ACC112 (cell line): ENCODE results near the gene TCEAL9.

ENCODE experiments used
- H2AFZ ChIP-seq: fragments of 200-600 bp; sonication (generic); one replicate; pipeline ENCODE4 v1.6.0; 2017; ENCODE audit warnings: antibody characterized with exemption, low read length; ENCODE audit not compliant: unreplicated experiment
- H3K27ac ChIP-seq: fragments of 200-600 bp; sonication (generic); 2 replicates; pipeline ENCODE4 v1.5.1; 2014; ENCODE audit warnings: low read depth, mild to moderate bottlenecking, antibody characterized with exemption, low read length, moderate library complexity
- H3K27me3 ChIP-seq: fragments of 200-600 bp; sonication (generic); 2 replicates; pipeline ENCODE4 v1.6.1; 2014; ENCODE audit warnings: mild to moderate bottlenecking, antibody characterized with exemption, low read length, moderate library complexity, mixed read lengths; ENCODE audit not compliant: insufficient read depth
- H3K36me3 ChIP-seq: fragments of 200-600 bp; sonication (generic); 2 replicates; pipeline ENCODE4 v1.6.1; 2016; ENCODE audit warnings: mild to moderate bottlenecking, antibody characterized with exemption, low read length, moderate library complexity, mixed read lengths; ENCODE audit not compliant: insufficient read depth
- H3K4me1 ChIP-seq: fragments of 200-600 bp; sonication (generic); one replicate; pipeline ENCODE4 v1.6.1; 2016; ENCODE audit warnings: low read length, mixed read lengths; ENCODE audit not compliant: insufficient read depth, unreplicated experiment, control insufficient read depth
- H3K4me3 ChIP-seq: fragments of 200-600 bp; sonication (generic); 2 replicates; pipeline ENCODE4 v1.5.1; 2014; ENCODE audit warnings: mild to moderate bottlenecking, low read depth, low read length
- H3K79me2 ChIP-seq: fragments of 200-600 bp; sonication (generic); one replicate; pipeline ENCODE4 v1.6.0; 2016; ENCODE audit warnings: low read length; ENCODE audit not compliant: control insufficient read depth, unreplicated experiment, insufficient read depth

The TCEAL9 gene

GRCh38 chrX:103356130-103356798, at the start of gene TCEAL9:
TCEAL9 (plus strand) TSS chrX:103356506; CDS start chrX:103357685, 1,179 bp downstream.
- no peaks in the 10 kb centered on the region for H3K27me3 ChIP-seq
- H3K4me3 ChIP-seq = peak within 1 kb of the TSS; percentile 98
- peak within 1 kb of the TSS; percentile 91 for H3K27ac ChIP-seq
- peaks cover 23% of the 10 kb centered on the region for H3K4me1 ChIP-seq
- peaks cover 9% of the 10 kb centered on the region for H3K36me3 ChIP-seq
- H3K79me2 ChIP-seq = peaks cover 27% of the 10 kb centered on the region
- H2AFZ ChIP-seq = peak within 1 kb of the TSS; percentile 85

- Histone ChIP-seq H3K79me2 (no peaks in the 10 kb centered on the region), H3K4me3 (peak overlapping the region; percentile 79), H3K4me1 (no peaks in the 10 kb centered on the region), H2AFZ (no peak overlapping the region), H3K27ac (no peak overlapping the region), H3K27me3 (peaks cover 24% of the 10 kb centered on the region; the same call in 1 of the 2 replicates), H3K36me3 (no peaks in the 10 kb centered on the region)
Measured at GRCh38 chrX:103309860-103310554, 46.3 kb upstream of the TCEAL9 start.

- Histone ChIP-seq H3K27me3 (peaks cover 24% of the 10 kb centered on the region; the same call in 1 of the 2 replicates), H3K36me3 (no peaks in the 10 kb centered on the region), H2AFZ (peak within 1 kb of the TSS; percentile 50), H3K27ac (no peak within 1 kb of the TSS), H3K4me3 (peak within 1 kb of the TSS; percentile 79), H3K79me2 (no peaks in the 10 kb centered on the region), H3K4me1 (no peaks in the 10 kb centered on the region)
Measured at GRCh38 chrX:103310555-103311398, 45.5 kb upstream of the TCEAL9 start, which contains the start of gene BEX2. BEX2 (minus strand) TSS chrX:103310990; CDS start chrX:103309976, 1,014 bp downstream.

GRCh38 chrX:103311399-103311780, 44.9 kb upstream of the TCEAL9 start:
- H3K4me3 ChIP-seq = no peak overlapping the region
- no peaks in the 10 kb centered on the region for H3K4me1 ChIP-seq
- H3K27ac ChIP-seq = no peak overlapping the region
- H3K79me2 ChIP-seq = no peaks in the 10 kb centered on the region
- no peak overlapping the region for H2AFZ ChIP-seq
- no peaks in the 10 kb centered on the region for H3K36me3 ChIP-seq
- peaks cover 24% of the 10 kb centered on the region; the same call in 1 of the 2 replicates for H3K27me3 ChIP-seq

GRCh38 chrX:103329991-103330390, 26.3 kb upstream of the TCEAL9 start, which contains the start of gene TCEAL7:
TCEAL7 (plus strand) TSS chrX:103330239; CDS start chrX:103331404, 1,165 bp downstream.
- Histone ChIP-seq H3K27ac (no peak within 1 kb of the TSS; the same call in 1 of the 2 replicates), H3K79me2 (no peaks in the 10 kb centered on the region), H3K27me3 (no peaks in the 10 kb centered on the region), H3K36me3 (0 out of 2 replicates have a peak, but pooled peaks cover 3% of the 10 kb centered on the region), H3K4me1 (peaks cover 2% of the 10 kb centered on the region), H3K4me3 (peak within 1 kb of the TSS; percentile 86), H2AFZ (peak within 1 kb of the TSS; percentile 91)

GRCh38 chrX:103330681-103331288, 25.5 kb upstream of the TCEAL9 start:
- Histone ChIP-seq H3K27me3 (no peaks in the 10 kb centered on the region), H3K36me3 (0 out of 2 replicates have a peak, but pooled peaks cover 3% of the 10 kb centered on the region), H3K27ac (no peak overlapping the region; the same call in 1 of the 2 replicates), H2AFZ (peak overlapping the region; percentile 91), H3K4me3 (peak overlapping the region; percentile 86), H3K4me1 (peaks cover 2% of the 10 kb centered on the region), H3K79me2 (no peaks in the 10 kb centered on the region)

- Histone ChIP-seq H3K27me3 (no peaks in the 10 kb centered on the region), H3K4me1 (no peaks in the 10 kb centered on the region), H2AFZ (no peak overlapping the region), H3K27ac (no peak overlapping the region), H3K79me2 (no peaks in the 10 kb centered on the region), H3K4me3 (no peak overlapping the region), H3K36me3 (no peaks in the 10 kb centered on the region)
Measured at GRCh38 chrX:103338663-103339062, 17.6 kb upstream of the TCEAL9 start.

GRCh38 chrX:103343105-103343504, 13.2 kb upstream of the TCEAL9 start:
- H3K36me3 ChIP-seq = no peaks in the 10 kb centered on the region
- H3K79me2 ChIP-seq = no peaks in the 10 kb centered on the region
- no peaks in the 10 kb centered on the region for H3K4me1 ChIP-seq
- no peaks in the 10 kb centered on the region for H3K27me3 ChIP-seq
- no peak overlapping the region for H3K4me3 ChIP-seq
- peak overlapping the region; percentile 97 for H2AFZ ChIP-seq
- no peak overlapping the region for H3K27ac ChIP-seq

- H3K4me1 ChIP-seq = no peaks in the 10 kb centered on the region
Measured at GRCh38 chrX:103344606-103345005, 11.7 kb upstream of the TCEAL9 start.

More at GRCh38 chrX:103344606-103345005, 11.7 kb upstream of the TCEAL9 start:
- Histone ChIP-seq H3K27me3 (no peaks in the 10 kb centered on the region), H3K79me2 (no peaks in the 10 kb centered on the region), H2AFZ (no peak overlapping the region), H3K4me3 (no peak overlapping the region), H3K27ac (no peak overlapping the region), H3K36me3 (no peaks in the 10 kb centered on the region)
